ENCODE results near the gene PEPD.
A peak's percentile ranks its signal among the peaks of the same experiment; 100 is the strongest.

PEPD gene

GRCh38 chr19:33406521-33407139 is 115.0 kb downstream of the PEPD start:
- peak; percentile 86 for DNase-seq (ENCODE audit: low spot score)

- DNase-seq (ENCODE audit: low spot score), result no peak
Observed at GRCh38 chr19:33405553-33406461, 115.8 kb downstream of the PEPD start.

DNA sequence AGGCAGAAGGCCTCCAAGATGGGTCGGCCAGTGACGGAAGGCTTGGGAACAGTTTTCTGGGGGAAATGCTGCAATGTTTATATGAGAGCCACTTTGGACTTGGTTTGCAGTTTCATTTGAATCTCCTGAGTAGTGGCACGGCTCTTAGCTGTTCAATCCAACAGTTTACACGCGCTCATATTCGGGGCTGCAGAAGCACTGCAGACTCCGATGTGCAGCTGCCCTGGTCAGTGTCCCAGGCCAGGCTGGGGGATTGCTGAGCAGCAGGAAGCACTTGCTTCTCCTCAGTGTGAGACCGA is 116.4 kb downstream of the PEPD start:
- no peak for DNase-seq (ENCODE audit: low spot score)

DNA sequence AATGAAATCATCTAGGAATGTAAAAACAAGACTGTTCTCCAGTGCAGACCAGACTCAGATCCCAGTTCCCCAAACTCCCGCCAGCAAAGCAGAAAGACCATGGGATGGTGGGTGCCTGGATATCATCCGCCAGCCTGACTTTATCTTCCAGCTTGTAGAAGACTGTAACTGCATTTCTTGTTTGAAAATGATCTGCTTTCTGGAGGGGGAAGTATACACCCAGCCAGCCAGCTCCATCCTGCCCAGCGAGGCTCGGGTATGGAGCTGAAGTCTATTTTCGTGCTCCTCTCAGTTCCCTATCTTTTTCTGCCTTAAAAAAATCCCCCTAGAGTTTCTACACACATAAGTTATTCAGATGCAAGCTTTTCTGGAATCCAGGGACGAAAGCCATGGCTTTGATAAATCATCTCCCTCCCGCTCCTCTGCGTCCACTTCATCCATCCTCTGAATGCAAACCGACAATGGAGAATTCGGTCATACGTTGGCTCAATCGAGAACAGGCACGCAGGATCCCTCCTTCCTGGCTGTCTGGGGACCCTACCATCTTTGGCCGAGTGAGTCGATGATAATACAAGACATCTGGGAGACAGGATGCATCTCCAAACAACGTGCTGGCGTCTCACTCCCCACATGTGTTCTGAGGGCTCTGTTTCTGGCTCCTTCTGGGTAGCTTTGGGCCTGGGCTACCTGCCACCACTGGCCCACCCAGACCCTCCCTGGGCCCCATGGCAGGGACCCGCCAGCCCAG is 116.9 kb downstream of the PEPD start:
- DNase-seq (ENCODE audit: low spot score), result no peak

- DNase-seq (ENCODE audit: low spot score), result no peak
Observed at GRCh38 chr19:33403973-33404304, 117.7 kb downstream of the PEPD start.

- DNase-seq (ENCODE audit: low spot score), result no peak
Observed at GRCh38 chr19:33403221-33403972, 118.2 kb downstream of the PEPD start.

DNA sequence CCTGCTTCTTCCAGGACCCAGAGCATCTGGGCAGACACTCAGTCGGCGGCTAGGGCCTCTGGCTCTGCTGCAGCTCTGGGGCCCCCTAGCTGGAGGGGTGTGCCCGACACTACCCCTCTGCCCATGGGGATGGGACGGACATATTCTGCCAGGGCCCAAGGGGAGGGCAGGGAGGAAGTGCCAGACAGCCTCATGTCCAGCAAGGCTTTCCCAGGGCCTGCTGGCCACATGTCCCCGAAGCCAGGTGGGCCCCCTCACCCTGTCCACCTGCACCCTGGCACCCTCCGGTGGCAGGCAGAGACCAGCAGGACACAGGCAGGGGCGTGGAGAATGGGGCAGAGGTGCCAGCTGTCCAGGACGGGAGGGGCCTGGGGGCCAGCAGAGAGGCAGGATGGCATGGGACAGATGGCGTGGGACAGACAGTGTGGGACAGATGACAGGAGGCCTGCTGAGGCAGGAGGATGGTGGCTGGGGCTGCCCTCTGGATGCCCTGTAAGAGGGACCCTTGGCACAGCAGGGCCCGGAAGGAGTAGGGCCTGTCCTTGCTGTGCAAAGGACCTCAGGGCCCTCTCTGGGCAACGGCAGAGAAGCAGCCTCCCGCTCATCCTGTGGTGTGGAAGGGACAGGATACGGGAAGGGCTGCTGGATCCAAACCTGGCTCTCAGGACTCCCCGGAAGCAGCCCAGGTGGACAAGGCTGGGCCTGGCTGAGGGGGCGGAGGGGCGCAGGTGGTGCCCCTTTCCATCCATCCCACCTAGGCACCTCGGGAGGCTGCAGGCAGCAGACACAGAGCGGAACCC is 119.0 kb downstream of the PEPD start:
- DNase-seq (ENCODE audit: low spot score), result no peak

- DNase-seq (ENCODE audit: low spot score), result no peak
Observed at GRCh38 chr19:33401683-33402420, 119.7 kb downstream of the PEPD start.

DNA sequence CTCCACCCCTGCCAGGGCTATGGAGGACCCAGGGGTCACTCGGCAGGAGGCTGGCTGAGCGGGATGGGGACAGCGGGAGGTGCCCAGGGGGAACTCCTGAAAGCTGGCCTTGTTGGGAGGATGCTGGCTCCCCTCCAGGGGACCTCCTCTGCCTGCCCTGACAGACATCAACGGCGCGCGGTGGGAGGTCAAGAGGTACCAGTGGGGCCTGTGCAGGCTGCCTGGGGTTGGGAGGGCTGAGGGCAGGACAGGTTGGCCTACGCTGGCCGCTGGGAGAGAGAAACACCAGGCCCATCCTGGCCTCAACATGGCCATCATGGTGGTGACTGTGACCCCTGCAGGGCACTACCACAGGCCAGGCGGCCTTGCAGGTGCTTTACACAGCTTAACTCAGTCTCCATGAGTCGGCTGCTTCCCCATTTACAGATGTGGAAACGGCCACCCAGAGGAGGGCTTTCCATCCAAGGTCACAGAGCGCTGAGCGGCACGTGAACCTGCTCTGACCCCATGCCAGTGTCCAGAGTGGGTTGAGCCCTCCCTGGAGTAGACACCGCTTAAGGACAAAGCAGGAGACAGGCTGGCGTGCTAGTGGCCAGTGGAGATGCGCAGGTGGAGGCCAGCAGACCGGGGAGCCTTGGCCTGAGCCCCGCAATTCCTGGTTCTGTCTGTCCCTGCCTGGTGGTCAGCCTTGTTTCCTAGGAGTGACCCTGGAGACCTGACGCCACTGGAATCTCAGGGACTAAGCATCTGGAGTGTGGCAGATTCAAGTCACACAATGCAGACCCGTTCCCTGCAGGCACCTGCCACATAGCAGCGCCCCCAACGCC is 120.5 kb downstream of the PEPD start:
- no peak for DNase-seq (ENCODE audit: low spot score)

DNA sequence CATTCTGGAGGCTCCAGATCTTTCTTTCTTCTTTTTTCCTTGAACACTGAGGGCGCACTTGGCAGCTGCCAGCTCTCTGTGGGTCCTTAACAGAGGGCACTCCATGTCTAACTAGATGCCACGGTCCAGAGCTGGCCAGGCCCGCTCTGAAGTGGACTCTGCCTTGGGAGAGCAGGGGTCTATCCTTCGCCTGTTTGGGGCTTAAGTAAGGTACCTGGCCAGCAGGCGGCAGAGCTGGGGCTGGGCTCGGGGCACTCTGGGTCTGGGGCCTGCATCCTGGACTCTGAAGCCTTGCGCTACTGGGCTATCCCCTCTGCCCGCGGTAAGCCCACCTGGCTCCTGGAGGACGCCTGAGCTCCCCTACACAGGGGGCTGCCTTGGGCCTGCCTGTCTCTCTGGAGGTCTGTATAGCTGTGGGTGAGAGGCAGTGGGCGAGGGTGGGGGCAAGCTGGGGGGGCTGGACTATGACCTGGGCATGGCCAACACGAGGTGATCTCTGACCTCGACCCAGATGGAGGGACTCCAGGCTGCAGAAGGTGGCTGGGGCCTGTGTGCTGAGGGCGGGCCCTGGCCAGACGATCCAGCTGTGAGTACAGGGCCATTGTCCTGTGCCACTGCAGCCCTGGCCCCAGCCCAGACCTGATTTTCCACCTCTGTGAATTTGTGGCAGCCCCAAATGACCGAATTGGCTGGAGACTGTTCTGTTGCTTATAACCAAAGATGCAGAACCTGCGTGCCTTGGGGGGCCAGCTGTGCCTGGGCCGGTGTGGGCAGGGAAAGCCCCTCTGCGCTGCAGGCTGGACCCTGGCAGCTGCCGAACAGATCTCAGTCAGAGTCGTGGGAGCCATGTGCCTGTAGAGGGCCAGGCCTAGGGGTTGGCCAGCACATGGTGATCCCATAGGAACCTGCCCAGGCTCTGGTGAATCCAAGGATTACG is 121.6 kb downstream of the PEPD start:
- no peak for DNase-seq (ENCODE audit: low spot score)

DNA sequence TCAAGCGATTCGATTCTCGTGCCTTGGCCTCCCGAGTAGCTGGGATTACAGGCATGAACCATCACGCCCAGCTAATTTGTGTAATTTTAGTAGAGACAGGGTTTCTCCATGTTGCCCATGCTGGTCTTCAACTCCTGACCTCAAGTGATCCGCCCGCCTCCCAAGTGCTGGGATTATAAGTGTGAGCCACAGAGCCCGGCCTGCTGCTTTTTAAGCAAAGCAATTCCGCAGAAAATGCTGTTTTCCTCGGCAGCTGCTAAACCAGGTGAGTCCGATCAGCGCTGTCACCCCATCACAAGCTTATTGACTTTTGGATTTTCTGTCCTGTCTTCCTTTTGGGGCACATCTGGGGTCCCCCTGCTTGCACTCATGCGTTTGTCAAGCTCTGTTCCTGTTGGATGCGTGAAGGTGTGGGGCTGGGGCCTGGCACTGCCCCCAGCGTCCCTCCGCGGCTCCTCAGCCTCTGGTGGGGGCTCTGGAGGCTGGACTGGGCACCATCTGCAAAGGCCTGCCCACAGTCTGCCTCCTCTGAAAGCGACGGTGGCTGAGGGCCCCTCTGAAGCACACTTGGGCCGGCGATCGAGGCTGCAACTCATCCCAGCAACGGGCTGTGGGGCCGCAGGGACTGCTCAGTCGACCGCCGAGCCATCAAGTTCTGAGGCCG is 122.4 kb downstream of the PEPD start:
- DNase-seq (ENCODE audit: low spot score), result no peak

GRCh38 chr19:33398361-33399060 is 123.1 kb downstream of the PEPD start:
- DNase-seq (ENCODE audit: low spot score), result no peak

GRCh38 chr19:33397536-33398360 is 123.8 kb downstream of the PEPD start:
- DNase-seq (ENCODE audit: low spot score), result no peak

DNA sequence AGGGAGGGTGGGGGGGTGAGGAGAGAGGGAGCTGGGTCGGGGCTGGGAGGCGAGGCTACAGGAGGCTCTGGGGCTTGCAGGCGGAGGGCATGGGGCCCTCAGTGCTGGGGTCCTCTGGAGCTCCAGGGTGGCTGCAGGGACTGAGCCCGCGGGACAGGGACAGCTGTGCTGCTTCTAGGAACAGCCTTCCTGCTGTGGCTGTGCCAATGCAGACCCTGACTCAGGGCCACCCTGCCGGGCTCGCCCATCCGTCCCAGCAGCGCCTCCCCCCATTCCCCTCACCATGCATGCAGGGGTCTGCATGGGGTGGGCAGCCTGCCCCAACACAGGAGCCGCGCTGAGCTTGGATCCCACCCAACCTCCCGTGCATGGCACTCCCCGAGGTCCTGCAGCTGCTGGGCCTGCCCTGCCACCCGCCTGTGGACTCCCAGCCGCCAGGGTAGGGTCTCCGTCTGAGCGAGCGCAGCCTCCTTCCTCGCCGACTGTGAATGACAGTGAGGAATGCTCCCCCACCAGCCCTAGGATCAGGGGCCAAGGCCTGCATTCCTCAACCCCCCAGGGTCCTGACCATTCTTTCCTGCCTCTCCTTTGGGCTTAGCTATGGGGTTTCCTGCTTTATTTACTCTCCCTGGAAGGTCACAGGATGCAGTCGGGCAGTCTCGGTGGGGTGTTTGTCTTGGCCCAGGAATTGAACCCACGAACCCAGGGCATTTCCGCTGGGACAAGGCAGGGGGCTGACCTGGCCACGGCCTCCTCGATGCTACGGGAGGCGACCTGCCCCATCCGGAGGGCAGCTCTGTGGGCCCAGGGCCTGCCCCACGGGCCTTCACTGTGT is 124.7 kb downstream of the PEPD start:
- no peak for DNase-seq (ENCODE audit: low spot score)

Measured in AG08395 (cell line).